ENCODE measurements around the gene CCL25.

CCL25 gene

DNA sequence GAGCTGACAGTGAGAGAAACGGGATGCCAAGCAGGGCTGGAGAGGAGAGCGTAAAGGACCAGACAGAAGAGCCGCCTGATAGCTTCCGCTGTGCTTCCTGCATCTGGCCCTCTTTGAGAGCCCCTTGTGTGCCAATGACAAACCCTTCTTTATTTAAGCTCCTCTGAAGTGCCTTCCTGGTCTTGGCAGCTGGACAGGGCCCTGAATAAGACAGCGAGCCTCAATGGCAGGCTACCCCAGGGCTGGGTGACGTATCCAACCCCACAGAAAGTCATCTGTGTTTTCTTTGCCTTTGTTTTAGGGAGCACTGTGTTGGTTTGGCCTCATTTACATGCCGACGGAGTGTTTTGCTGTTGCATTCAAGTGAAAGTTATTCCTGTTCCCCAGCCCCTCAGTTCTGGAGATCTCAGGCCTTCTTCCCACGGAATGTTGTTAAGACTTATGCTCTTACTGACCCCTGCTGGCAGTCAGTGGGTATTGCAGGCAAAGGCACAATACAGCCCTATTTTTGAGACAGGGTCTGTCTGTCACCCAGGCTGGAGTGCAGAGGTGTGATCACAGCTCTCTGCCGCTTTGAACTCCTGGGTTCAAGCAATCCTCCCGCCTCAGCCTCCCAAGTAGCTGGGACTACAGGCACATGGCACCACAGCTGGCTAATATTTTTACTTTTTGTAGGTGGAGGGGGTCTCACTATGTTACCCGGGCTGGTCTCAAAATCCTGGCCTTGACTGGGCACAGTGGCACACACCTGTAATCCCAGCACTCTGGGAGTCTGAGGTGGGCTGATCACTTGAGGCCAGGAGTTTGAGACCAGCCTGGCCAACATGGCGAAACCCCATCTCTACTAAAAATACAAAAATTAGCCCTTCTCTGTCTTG is 16.8 kb downstream of the CCL25 start:
- Histone ChIP-seq H3K27ac (ENCODE audit: low read depth, low read length) (no peak overlapping the region), H3K4me3 (ENCODE audit: low read depth in 1 of 2, low read length in 2 of 2) (no peak overlapping the region), H3K27me3 (ENCODE audit: control insufficient read depth in 1 of 2, insufficient read depth in 2 of 2, low read length in 2 of 2) (peaks cover 0 to 3% of the 10 kb centered on the region in 2 donors), H3K9ac (ENCODE audit: low read depth in 1 of 2, low read length in 2 of 2) (no peak overlapping the region), H3K9me3 (ENCODE audit: control insufficient read depth in 1 of 2, low read length in 2 of 2) (peaks cover 8 to 17% of the 10 kb centered on the region in 2 donors), H3K36me3 (ENCODE audit: control insufficient read depth in 1 of 2, insufficient read depth in 2 of 2, low read length in 2 of 2) (no peaks in the 10 kb centered on the region), H3K4me1 (ENCODE audit: control insufficient read depth in 1 of 2, insufficient read depth in 2 of 2, low read length in 2 of 2) (peaks cover 6 to 13% of the 10 kb centered on the region in 2 donors)

DNA sequence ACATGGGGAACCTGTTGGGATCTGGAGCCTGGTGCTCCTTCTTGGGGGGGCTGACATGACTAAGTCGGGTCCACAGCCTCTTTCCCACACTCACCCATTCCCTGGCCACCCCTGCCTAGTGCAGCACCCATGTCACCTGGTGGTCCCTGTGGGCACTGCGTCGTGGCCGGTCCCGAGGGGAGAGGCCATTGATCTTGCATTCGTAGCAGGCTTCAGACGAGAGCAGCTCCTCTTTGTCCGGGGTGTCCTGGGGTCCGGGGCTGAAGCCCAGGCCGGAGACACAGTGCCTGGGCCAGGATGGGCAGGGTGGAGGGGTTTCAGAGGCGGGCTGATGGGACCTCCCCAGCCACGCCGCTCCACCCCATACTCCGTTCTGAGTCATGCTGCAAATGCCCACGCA is 19.4 kb downstream of the CCL25 start:
- Histone ChIP-seq H3K27ac (ENCODE audit: low read depth, low read length) (no peak overlapping the region), H3K36me3 (ENCODE audit: control insufficient read depth in 1 of 2, insufficient read depth in 2 of 2, low read length in 2 of 2) (no peaks in the 10 kb centered on the region), H3K4me1 (ENCODE audit: control insufficient read depth in 1 of 2, insufficient read depth in 2 of 2, low read length in 2 of 2) (no peaks in the 10 kb centered on the region), H3K9ac (ENCODE audit: low read depth in 1 of 2, low read length in 2 of 2) (no peak overlapping the region), H3K4me3 (ENCODE audit: low read depth in 1 of 2, low read length in 2 of 2) (no peak overlapping the region), H3K9me3 (ENCODE audit: control insufficient read depth in 1 of 2, low read length in 2 of 2) (peaks cover 8 to 21% of the 10 kb centered on the region in 2 donors), H3K27me3 (ENCODE audit: control insufficient read depth in 1 of 2, insufficient read depth in 2 of 2, low read length in 2 of 2) (peaks cover 0 to 3% of the 10 kb centered on the region in 2 donors)

DNA sequence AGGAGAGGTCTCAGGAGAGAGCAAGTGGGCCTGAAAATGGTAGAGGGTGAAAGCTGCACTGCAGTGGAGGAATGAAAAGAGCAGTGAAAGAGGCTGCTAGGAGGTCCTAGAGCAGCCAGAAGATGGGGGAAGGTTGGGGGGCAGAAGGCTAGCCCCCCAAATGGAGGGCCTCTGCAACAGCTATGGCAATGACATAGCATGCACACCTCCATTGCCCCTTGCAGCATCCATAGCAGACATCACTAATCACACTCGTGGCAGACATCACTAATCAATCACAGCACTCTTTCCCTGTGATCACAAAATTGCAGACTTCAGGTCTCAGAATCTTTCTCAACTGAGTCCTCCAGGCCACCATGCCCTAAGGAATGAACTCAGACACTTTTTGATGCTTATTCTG is 21.9 kb downstream of the CCL25 start:
- Histone ChIP-seq H3K4me1 (ENCODE audit: control insufficient read depth in 1 of 2, insufficient read depth in 2 of 2, low read length in 2 of 2) (no peaks in the 10 kb centered on the region), H3K36me3 (ENCODE audit: control insufficient read depth in 1 of 2, insufficient read depth in 2 of 2, low read length in 2 of 2) (no peaks in the 10 kb centered on the region), H3K27me3 (ENCODE audit: control insufficient read depth in 1 of 2, insufficient read depth in 2 of 2, low read length in 2 of 2) (peaks cover 0 to 3% of the 10 kb centered on the region in 2 donors), H3K27ac (ENCODE audit: low read depth, low read length) (no peak overlapping the region), H3K4me3 (ENCODE audit: low read depth in 1 of 2, low read length in 2 of 2) (no peak overlapping the region), H3K9me3 (ENCODE audit: control insufficient read depth in 1 of 2, low read length in 2 of 2) (peaks cover 3 to 16% of the 10 kb centered on the region in 2 donors), H3K9ac (ENCODE audit: low read depth in 1 of 2, low read length in 2 of 2) (no peak overlapping the region)

DNA sequence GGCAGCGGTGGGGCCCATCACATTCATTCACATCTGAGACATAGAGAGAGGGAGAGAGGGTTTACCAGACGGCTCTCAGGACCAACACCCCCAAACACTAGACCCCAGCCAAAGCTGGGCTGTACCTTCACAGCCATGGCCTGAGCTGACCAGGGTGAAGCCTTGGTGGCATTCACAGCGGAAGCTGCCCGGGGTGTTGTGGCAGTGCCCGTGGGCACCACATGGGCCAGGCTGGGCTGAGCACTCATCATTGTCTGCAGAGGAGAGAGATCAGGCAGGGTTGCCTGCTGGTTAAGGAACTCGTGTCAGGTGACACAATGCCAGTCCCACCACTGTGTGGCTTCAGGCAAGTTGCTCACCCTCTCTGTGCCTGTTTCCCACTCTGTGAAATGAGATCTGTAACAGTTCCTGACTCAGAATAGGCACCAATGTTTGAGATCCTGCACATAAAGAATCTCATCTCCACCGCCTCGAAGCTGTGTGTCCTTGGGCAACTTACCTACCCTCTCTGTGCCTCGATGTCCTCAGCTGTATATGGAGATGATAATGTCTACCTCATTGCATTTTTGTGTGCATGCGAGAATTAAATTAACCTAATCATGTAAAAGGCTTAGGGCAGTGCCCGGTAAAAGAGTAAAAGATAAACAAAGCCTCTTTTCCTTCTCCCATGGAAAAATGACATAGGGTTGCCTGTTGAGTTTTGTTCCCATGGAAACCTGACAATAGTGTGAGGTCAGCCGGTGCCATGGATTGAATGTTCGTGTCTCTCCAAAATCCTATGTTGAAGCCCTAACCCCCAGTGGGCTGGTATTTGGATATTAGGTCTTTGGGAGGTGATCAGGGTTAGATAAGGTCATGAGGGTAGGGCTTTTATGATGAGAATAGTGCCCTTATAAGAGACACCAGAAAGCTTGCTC is 22.9 kb downstream of the CCL25 start:
- Histone ChIP-seq H3K9me3 (ENCODE audit: control insufficient read depth in 1 of 2, low read length in 2 of 2) (peaks cover 0 to 8% of the 10 kb centered on the region in 2 donors), H3K36me3 (ENCODE audit: control insufficient read depth in 1 of 2, insufficient read depth in 2 of 2, low read length in 2 of 2) (no peaks in the 10 kb centered on the region), H3K4me1 (ENCODE audit: control insufficient read depth in 1 of 2, insufficient read depth in 2 of 2, low read length in 2 of 2) (no peaks in the 10 kb centered on the region), H3K4me3 (ENCODE audit: low read depth in 1 of 2, low read length in 2 of 2) (no peak overlapping the region), H3K9ac (ENCODE audit: low read depth in 1 of 2, low read length in 2 of 2) (no peak overlapping the region), H3K27ac (ENCODE audit: low read depth, low read length) (no peak overlapping the region), H3K27me3 (ENCODE audit: control insufficient read depth in 1 of 2, insufficient read depth in 2 of 2, low read length in 2 of 2) (peaks cover 0 to 3% of the 10 kb centered on the region in 2 donors)

DNA sequence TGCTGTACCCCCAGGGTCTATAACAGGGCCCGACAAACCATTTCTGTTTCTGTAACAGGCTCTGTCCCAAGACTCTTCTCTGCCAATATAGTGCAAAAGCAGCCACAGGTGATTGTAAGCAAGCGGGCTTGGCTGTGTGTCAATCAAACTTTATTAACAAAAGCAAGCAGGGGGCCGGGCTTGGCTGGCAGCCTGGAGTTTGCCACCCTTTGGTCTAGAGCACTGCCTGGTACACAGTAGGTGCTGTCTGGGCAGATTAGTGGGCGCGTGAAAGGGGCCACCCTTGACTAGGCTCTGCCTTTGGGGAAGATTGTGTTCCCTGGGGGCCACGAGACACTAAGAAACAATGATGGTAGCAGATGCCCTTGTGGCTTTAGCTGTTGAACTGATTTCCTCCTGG is 27.4 kb downstream of the CCL25 start:
- Histone ChIP-seq H3K4me1 (ENCODE audit: control insufficient read depth in 1 of 2, insufficient read depth in 2 of 2, low read length in 2 of 2) (no peaks in the 10 kb centered on the region), H3K27me3 (ENCODE audit: control insufficient read depth in 1 of 2, insufficient read depth in 2 of 2, low read length in 2 of 2) (no peaks in the 10 kb centered on the region), H3K36me3 (ENCODE audit: control insufficient read depth in 1 of 2, insufficient read depth in 2 of 2, low read length in 2 of 2) (no peaks in the 10 kb centered on the region), H3K4me3 (ENCODE audit: low read depth in 1 of 2, low read length in 2 of 2) (no peak overlapping the region), H3K27ac (ENCODE audit: low read depth, low read length) (no peak overlapping the region), H3K9me3 (ENCODE audit: control insufficient read depth in 1 of 2, low read length in 2 of 2) (no peaks in the 10 kb centered on the region), H3K9ac (ENCODE audit: low read depth in 1 of 2, low read length in 2 of 2) (no peak overlapping the region)

DNA sequence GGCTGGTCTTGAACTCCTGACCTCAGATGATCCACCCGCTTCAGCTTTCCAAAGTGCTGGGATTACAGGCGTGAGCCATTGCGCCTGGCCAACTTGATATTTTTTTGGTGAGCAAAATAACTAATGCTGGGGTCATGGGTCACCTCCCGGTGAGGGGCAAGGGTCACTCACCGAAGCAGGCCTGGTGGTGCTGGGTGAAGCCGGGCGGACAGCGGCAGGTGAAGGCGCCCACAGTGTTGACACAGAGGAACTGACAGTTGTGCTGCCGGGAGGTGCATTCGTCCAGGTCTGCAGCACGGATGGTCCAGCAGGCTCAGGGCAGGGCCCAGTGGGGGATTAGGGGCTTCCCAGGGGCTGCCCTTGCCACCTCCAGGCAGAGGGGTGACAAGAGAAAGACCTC is 28.3 kb downstream of the CCL25 start:
- no peaks in the 10 kb centered on the region for H3K27me3 ChIP-seq (ENCODE audit: control insufficient read depth in 1 of 2, insufficient read depth in 2 of 2, low read length in 2 of 2)
- H3K27ac ChIP-seq (ENCODE audit: low read depth, low read length): no peak overlapping the region
- H3K4me1 ChIP-seq (ENCODE audit: control insufficient read depth in 1 of 2, insufficient read depth in 2 of 2, low read length in 2 of 2): no peaks in the 10 kb centered on the region
- no peaks in the 10 kb centered on the region for H3K36me3 ChIP-seq (ENCODE audit: control insufficient read depth in 1 of 2, insufficient read depth in 2 of 2, low read length in 2 of 2)
- no peak overlapping the region for H3K9ac ChIP-seq (ENCODE audit: low read depth in 1 of 2, low read length in 2 of 2)
- no peaks in the 10 kb centered on the region for H3K9me3 ChIP-seq (ENCODE audit: control insufficient read depth in 1 of 2, low read length in 2 of 2)
- H3K4me3 ChIP-seq (ENCODE audit: low read depth in 1 of 2, low read length in 2 of 2): no peak overlapping the region

DNA sequence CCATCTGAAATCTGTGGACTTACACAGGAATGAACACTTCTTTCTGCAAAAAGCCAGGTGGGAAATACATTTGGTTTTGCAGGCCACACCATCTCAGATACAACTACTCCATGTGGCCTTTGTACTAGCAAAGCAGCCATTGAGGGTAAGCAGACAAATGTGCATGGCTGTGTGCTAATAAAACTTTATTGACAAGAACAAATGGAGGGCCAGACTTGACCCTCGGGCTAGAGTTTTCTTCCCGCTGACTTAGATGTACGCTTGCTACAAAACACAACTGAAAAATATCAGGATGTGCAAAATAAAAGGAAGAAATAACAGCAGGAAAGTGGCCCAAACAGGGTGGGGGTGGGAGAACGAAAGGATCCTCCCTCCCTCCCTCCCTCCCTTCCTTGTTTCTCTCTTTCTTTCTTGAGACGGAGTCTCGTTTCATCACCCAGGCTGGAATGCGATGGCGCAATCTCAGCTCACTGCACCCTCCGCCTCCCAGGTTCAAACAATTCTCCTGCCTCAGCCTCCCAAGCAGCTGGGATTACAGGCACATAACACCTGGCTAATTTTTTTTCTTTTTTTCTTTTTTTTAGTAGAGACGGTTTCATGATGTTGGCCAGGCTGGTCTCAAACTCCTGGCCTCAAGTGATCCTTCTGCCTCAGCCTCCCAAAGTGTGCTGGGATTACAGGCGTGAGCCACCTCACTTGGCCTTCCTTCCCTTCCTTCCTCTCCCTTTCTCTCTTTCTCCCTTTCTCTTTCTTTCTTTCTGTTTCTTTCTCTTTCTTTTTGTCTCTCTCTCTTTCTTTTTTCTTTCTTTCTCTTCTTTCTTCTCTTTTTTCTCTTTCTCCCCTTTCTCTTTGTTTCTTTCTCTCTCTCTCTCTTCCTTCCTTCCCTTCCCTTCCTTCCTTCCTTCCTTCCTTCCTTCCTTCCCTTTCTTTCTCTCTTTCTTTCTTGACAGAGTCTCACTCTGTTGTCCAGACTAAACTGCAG is 29.3 kb downstream of the CCL25 start:
- Histone ChIP-seq H3K4me1 (ENCODE audit: control insufficient read depth in 1 of 2, insufficient read depth in 2 of 2, low read length in 2 of 2) (no peaks in the 10 kb centered on the region), H3K27ac (ENCODE audit: low read depth, low read length) (no peak overlapping the region), H3K4me3 (ENCODE audit: low read depth in 1 of 2, low read length in 2 of 2) (no peak overlapping the region), H3K36me3 (ENCODE audit: control insufficient read depth in 1 of 2, insufficient read depth in 2 of 2, low read length in 2 of 2) (no peaks in the 10 kb centered on the region), H3K9ac (ENCODE audit: low read depth in 1 of 2, low read length in 2 of 2) (no peak overlapping the region), H3K27me3 (ENCODE audit: control insufficient read depth in 1 of 2, insufficient read depth in 2 of 2, low read length in 2 of 2) (no peaks in the 10 kb centered on the region), H3K9me3 (ENCODE audit: control insufficient read depth in 1 of 2, low read length in 2 of 2) (no peaks in the 10 kb centered on the region)

DNA sequence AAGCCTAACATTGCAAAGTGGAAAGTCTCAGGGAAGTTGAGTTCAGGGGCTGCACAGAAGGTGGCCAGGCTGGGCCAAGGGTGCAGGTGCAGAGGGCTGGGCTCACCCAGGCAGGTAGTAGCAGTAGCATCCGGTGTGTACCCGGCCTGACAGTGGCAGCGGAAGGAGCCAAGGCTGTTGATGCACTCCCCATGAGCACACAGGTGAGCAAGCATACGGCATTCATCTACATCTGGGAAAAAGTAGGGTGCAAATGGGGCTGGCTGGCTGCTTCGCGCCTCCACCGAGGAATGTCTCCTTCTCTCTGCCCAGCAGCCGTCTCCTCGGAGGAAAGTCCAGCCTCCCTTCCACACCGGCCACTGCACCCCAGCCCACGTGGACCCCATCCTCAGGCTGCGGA is 30.6 kb downstream of the CCL25 start:
- H3K4me1 ChIP-seq (ENCODE audit: control insufficient read depth in 1 of 2, insufficient read depth in 2 of 2, low read length in 2 of 2): no peaks in the 10 kb centered on the region
- no peak overlapping the region for H3K27ac ChIP-seq (ENCODE audit: low read depth, low read length)
- H3K27me3 ChIP-seq (ENCODE audit: control insufficient read depth in 1 of 2, insufficient read depth in 2 of 2, low read length in 2 of 2): no peaks in the 10 kb centered on the region
- no peak overlapping the region for H3K9ac ChIP-seq (ENCODE audit: low read depth in 1 of 2, low read length in 2 of 2)
- H3K4me3 ChIP-seq (ENCODE audit: low read depth in 1 of 2, low read length in 2 of 2): no peak overlapping the region
- no peaks in the 10 kb centered on the region for H3K36me3 ChIP-seq (ENCODE audit: control insufficient read depth in 1 of 2, insufficient read depth in 2 of 2, low read length in 2 of 2)
- H3K9me3 ChIP-seq (ENCODE audit: control insufficient read depth in 1 of 2, low read length in 2 of 2): no peaks in the 10 kb centered on the region

DNA sequence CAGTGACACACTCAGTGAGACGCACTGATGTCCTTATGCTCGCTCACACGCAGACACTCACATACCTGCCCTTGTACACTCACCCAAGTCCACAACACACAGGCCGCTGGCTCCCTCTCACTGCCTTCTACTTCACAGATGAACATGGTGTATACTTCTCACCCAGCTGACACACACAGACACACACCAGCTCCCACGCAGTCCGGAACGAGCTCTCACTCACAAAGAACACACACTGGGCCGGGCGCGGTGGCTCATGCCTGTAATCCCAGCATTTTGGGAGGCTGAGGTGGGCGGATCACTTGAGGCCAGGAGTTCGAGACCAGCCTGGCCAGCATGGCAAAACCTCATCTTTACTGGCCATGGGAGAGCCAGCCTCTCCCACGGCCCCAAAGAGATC is 31.6 kb downstream of the CCL25 start:
- H3K9ac ChIP-seq (ENCODE audit: low read depth in 1 of 2, low read length in 2 of 2): no peak overlapping the region
- no peaks in the 10 kb centered on the region for H3K27me3 ChIP-seq (ENCODE audit: control insufficient read depth in 1 of 2, insufficient read depth in 2 of 2, low read length in 2 of 2)
- H3K27ac ChIP-seq (ENCODE audit: low read depth, low read length): no peak overlapping the region
- H3K4me1 ChIP-seq (ENCODE audit: control insufficient read depth in 1 of 2, insufficient read depth in 2 of 2, low read length in 2 of 2): no peaks in the 10 kb centered on the region
- no peak overlapping the region for H3K4me3 ChIP-seq (ENCODE audit: low read depth in 1 of 2, low read length in 2 of 2)
- peaks cover 0 to 7% of the 10 kb centered on the region in 2 donors for H3K9me3 ChIP-seq (ENCODE audit: control insufficient read depth in 1 of 2, low read length in 2 of 2)
- no peaks in the 10 kb centered on the region for H3K36me3 ChIP-seq (ENCODE audit: control insufficient read depth in 1 of 2, insufficient read depth in 2 of 2, low read length in 2 of 2)
